Adipose tissue (tissue), 3 donors: ENCODE measurements around the gene TNFRSF8. TPM values are rescaled to one million over a fixed set of nuclear protein-coding genes. Genes with fewer than 3 reads are reported as not detected.

ENCODE experiments used
- H3K27ac ChIP-seq: one replicate; pipeline ENCODE4 v1.5.1; 2013; ENCODE audit warnings: low read depth, low read length
- WGBS, 3 donors: extraction: QIAGEN DNeasy Blood & Tissue Kit; methylation state at CpG; one replicate each; pipeline ENCODE4 v1.1.7; 2013; 5-methylcytosine and 5-hydroxymethylcytosine counted together
- polyA plus RNA-seq, 3 donors: library from polyadenylated mRNA; stranded (reverse); fragments of 200-250 nt; gene quantifications; one replicate each; pipeline ENCODE4 v1.2.3, GENCODE V29; 2013
- donor health status: healthy with polysubstance abuse.
- donor health status: Bipolar disorder and iron deficiency.
- donor health status: healthy.

Gene TNFRSF8
- polyA plus RNA-seq, 3 donors: 0.40 to 3.8 (median 2.8) TPM

- 35 to 68% (median 45%) methylated on average over 17 of the region's 17 CpGs for WGBS, 3 donors
These were observed 112.1 kb downstream of the TNFRSF8 start for GRCh38 chr1:12174924-12175810.

GRCh38 chr1:12176298-12177118 is 113.4 kb downstream of the TNFRSF8 start:
- no peak overlapping the region for H3K27ac ChIP-seq
- 72 to 77% (median 75%) methylated on average over 6 of the region's 6 CpGs for WGBS, 3 donors

More at GRCh38 chr1:12174924-12175810, 112.1 kb downstream of the TNFRSF8 start:
- H3K27ac ChIP-seq: peak overlapping the region; percentile 7

- H3K27ac ChIP-seq: no peak overlapping the region
- WGBS, 3 donors: 72 to 75% (median 75%) methylated on average over 24 of the region's 24 CpGs
These were observed 114.3 kb downstream of the TNFRSF8 start for GRCh38 chr1:12177156-12177998.

- WGBS, 3 donors: 24 to 35% (median 30%) methylated on average over 14 of the region's 14 CpGs
These were observed 114.9 kb downstream of the TNFRSF8 start for GRCh38 chr1:12177999-12178441.

GRCh38 chr1:12178511-12178910 is 115.4 kb downstream of the TNFRSF8 start:
- 27 to 63% (median 60%) methylated on average over 11 of the region's 11 CpGs for WGBS, 3 donors
- H3K27ac ChIP-seq: no peak overlapping the region

More at GRCh38 chr1:12177999-12178441, 114.9 kb downstream of the TNFRSF8 start:
- no peak overlapping the region for H3K27ac ChIP-seq

GRCh38 chr1:12179111-12179519 is 116.0 kb downstream of the TNFRSF8 start:
- H3K27ac ChIP-seq: no peak overlapping the region
- WGBS, 3 donors: 45 to 54% (median 48%) methylated on average over 17 of the region's 17 CpGs

GRCh38 chr1:12179676-12180075 is 116.6 kb downstream of the TNFRSF8 start:
- H3K27ac ChIP-seq: peak overlapping the region; percentile 23
- WGBS, 3 donors: 76 to 86% (median 81%) methylated on average over 8 of the region's 8 CpGs

GRCh38 chr1:12180315-12180714 is 117.2 kb downstream of the TNFRSF8 start:
- H3K27ac ChIP-seq: peak overlapping the region; percentile 78
- 49 to 72% (median 57%) methylated on average over 10 of the region's 10 CpGs for WGBS, 3 donors

- 60 to 79% (median 74%) methylated on average over 7 of the region's 7 CpGs for WGBS, 3 donors
- peak overlapping the region; percentile 78 for H3K27ac ChIP-seq
These were observed 117.8 kb downstream of the TNFRSF8 start for GRCh38 chr1:12180903-12181302.

- peak overlapping the region; percentile 35 for H3K27ac ChIP-seq
- WGBS, 3 donors: 80 to 94% (median 93%) methylated on average over 5 to 7 of the region's 7 CpGs
These were observed 118.5 kb downstream of the TNFRSF8 start for GRCh38 chr1:12181568-12181967.

GRCh38 chr1:12182410-12182984 is 119.4 kb downstream of the TNFRSF8 start:
- peak overlapping the region; percentile 13 for H3K27ac ChIP-seq
- WGBS, 3 donors: 54 to 73% (median 66%) methylated on average over 4 of the region's 4 CpGs

GRCh38 chr1:12183095-12183794 is 120.1 kb downstream of the TNFRSF8 start:
- no peak overlapping the region for H3K27ac ChIP-seq
- 76 to 95% (median 92%) methylated on average over 7 of the region's 7 CpGs for WGBS, 3 donors

GRCh38 chr1:12184008-12184681 is 121.0 kb downstream of the TNFRSF8 start:
- WGBS, 3 donors: 6 to 15% (median 15%) methylated on average over 10 of the region's 10 CpGs
- H3K27ac ChIP-seq: peak overlapping the region; percentile 98

GRCh38 chr1:12185036-12185917 is 122.2 kb downstream of the TNFRSF8 start:
- 36 to 65% (median 39%) methylated on average over 19 of the region's 19 CpGs for WGBS, 3 donors

GRCh38 chr1:12185918-12186678 is 123.0 kb downstream of the TNFRSF8 start:
- peak overlapping the region; percentile 98 for H3K27ac ChIP-seq
- WGBS, 3 donors: 51 to 59% (median 54%) methylated on average over 13 of the region's 13 CpGs

More at GRCh38 chr1:12185036-12185917, 122.2 kb downstream of the TNFRSF8 start:
- peak overlapping the region; percentile 98 for H3K27ac ChIP-seq
